Islet of Langerhans (tissue), 1 donor: ENCODE data around the gene CFAP410.
"Not testable (repeated sequence)": the region's sequence is repeated elsewhere in the genome, so short reads cannot be mapped to it uniquely, and the experiment has no call there.

Experiments used
- FAIRE-seq: peaks from one replicate; lab custom pipeline; 2011; peaks lifted over from hg19 to GRCh38; lab: Jason Lieb, UNC

CFAP410 gene

GRCh38 chr21:44316277-44316900 lies 22.8 kb downstream of the CFAP410 start:
- no peak for FAIRE-seq

GRCh38 chr21:44315691-44316203 lies 23.4 kb downstream of the CFAP410 start:
- no peak for FAIRE-seq

- FAIRE-seq = no peak
Measured at GRCh38 chr21:44314561-44314960, 24.6 kb downstream of the CFAP410 start.

- FAIRE-seq = no peak
Measured at GRCh38 chr21:44314128-44314527, 25.1 kb downstream of the CFAP410 start.

- FAIRE-seq = no peak
Measured at GRCh38 chr21:44313451-44313850, 25.7 kb downstream of the CFAP410 start.

- FAIRE-seq = no peak
Measured at GRCh38 chr21:44312716-44313115, 26.5 kb downstream of the CFAP410 start.

- FAIRE-seq = no peak
Measured at GRCh38 chr21:44312089-44312488, 27.1 kb downstream of the CFAP410 start.

- FAIRE-seq = no peak
Measured at GRCh38 chr21:44310628-44311507, 28.3 kb downstream of the CFAP410 start.

- FAIRE-seq = no peak
Measured at GRCh38 chr21:44306936-44307704, 32.1 kb downstream of the CFAP410 start.

- FAIRE-seq = no peak
Measured at GRCh38 chr21:44305691-44306090, 33.5 kb downstream of the CFAP410 start.

- FAIRE-seq = no peak
Measured at GRCh38 chr21:44304877-44305293, 34.3 kb downstream of the CFAP410 start.

GRCh38 chr21:44304011-44304616 lies 35.1 kb downstream of the CFAP410 start:
- FAIRE-seq = no peak

GRCh38 chr21:44303490-44303981 lies 35.7 kb downstream of the CFAP410 start:
- no peak for FAIRE-seq

- not testable (repeated sequence) for FAIRE-seq
Measured at GRCh38 chr21:44302573-44303401, 36.4 kb downstream of the CFAP410 start.

- no peak for FAIRE-seq
Measured at GRCh38 chr21:44301961-44302406, 37.2 kb downstream of the CFAP410 start.

GRCh38 chr21:44301141-44301540 lies 38.0 kb downstream of the CFAP410 start:
- no peak for FAIRE-seq

GRCh38 chr21:44300262-44300959 lies 38.8 kb downstream of the CFAP410 start:
- no peak for FAIRE-seq

- no peak for FAIRE-seq
Measured at GRCh38 chr21:44299458-44300261, 39.5 kb downstream of the CFAP410 start, which contains the start of gene PFKL. PFKL (plus strand) TSS chr21:44300053; CDS start chr21:44300106, 53 bp downstream.

- FAIRE-seq = no peak
Measured at GRCh38 chr21:44299085-44299457, 40.1 kb downstream of the CFAP410 start.
